Memory B cell (primary cell): ENCODE measurements around the gene SPATA18.
A peak's percentile ranks its signal among the peaks of the same experiment; 100 is the strongest.

ENCODE experiments used
- ATAC-seq: fragments of 150-1000 bp; cut with Tn5 transposase; 2 replicates; pipeline ENCODE4 v1.10.0; 2021; ENCODE audit warnings: low read depth, mild to moderate bottlenecking, moderate library complexity
- DNase-seq, 2 donors: peaks; one replicate each; pipeline ENCODE4 v3.0.0; 2022; ENCODE audit warnings: low spot score in 2 of 2
- H3K27ac Mint-ChIP-seq: one replicate; pipeline ENCODE4 v1.8.0; 2022; ENCODE audit warnings: mild to moderate bottlenecking, moderate library complexity, mixed read lengths
- H3K27me3 Mint-ChIP-seq: one replicate; pipeline ENCODE4 v1.8.0; 2022; ENCODE audit warnings: mixed read lengths
- H3K36me3 Mint-ChIP-seq: one replicate; pipeline ENCODE4 v1.8.0; 2022; ENCODE audit warnings: mild to moderate bottlenecking, mixed read lengths
- H3K4me1 Mint-ChIP-seq: one replicate; pipeline ENCODE4 v1.8.0; 2022; ENCODE audit warnings: mixed read lengths
- H3K4me3 Mint-ChIP-seq: one replicate; pipeline ENCODE4 v1.8.0; 2022; ENCODE audit warnings: mild to moderate bottlenecking, moderate library complexity, mixed read lengths
- H3K9me3 Mint-ChIP-seq: one replicate; pipeline ENCODE4 v1.8.0; 2022; ENCODE audit warnings: mixed read lengths

Gene SPATA18

DNA sequence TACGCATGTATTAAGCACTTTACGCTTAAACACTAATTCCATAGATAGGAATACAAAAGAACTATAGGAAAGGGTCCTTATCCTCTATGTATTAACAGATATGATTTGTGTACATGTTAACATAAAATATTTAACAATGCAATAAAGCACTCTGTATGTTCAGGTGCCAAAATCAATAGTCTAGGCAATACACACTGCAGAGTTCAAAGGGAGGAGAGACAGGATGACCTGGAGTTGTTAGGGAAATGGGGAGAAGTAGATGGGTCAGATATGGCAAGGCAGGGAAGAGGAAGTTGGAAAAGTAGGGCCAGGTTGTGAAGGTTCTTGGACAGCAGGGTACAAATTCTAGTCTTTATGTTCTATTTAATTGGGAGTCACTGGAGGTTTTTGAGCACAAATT, 15.9 kb upstream of the SPATA18 start:
- ATAC-seq (no peak), DNase-seq (no peak)
- Mint-ChIP-seq H3K27me3 (peaks cover 2% of the 10 kb centered on the region), H3K36me3 (no peaks in the 10 kb centered on the region), H3K4me3 (no peak overlapping the region), H3K4me1 (peaks cover 20% of the 10 kb centered on the region), H3K9me3 (no peaks in the 10 kb centered on the region), H3K27ac (no peak overlapping the region)

- Mint-ChIP-seq H3K9me3 (no peaks in the 10 kb centered on the region), H3K4me3 (peak overlapping the region; percentile 82), H3K27ac (peak overlapping the region; percentile 32), H3K4me1 (peaks cover 18% of the 10 kb centered on the region), H3K27me3 (peaks cover 4% of the 10 kb centered on the region), H3K36me3 (no peaks in the 10 kb centered on the region)
- ATAC-seq: no peak
- DNase-seq: no peak
Observed at GRCh38 chr4:52036886-52037530, 14.1 kb upstream of the SPATA18 start.

DNA sequence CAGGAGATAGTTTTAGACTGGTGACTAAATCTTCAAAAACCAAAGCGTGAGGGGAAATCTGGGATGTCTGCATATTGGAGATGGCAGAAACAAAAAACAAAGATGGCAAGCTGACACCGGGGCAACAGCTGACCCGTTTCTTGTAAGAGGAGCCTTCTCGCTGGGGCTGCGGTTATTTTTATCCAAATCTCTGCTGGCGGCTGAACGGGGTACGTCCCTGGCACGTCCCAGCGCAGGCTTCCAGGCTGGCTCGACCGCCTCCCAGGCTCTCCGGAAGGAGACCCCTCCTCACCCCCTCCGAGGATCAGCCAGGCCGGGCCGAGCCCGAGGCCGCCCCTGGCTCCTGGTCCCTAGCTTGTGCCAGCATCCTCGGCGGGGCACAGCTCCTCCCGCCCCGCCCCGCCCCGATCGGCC, 13.4 kb upstream of the SPATA18 start:
- Mint-ChIP-seq H3K9me3 (no peaks in the 10 kb centered on the region), H3K4me3 (peak overlapping the region; percentile 82), H3K4me1 (peaks cover 18% of the 10 kb centered on the region), H3K27ac (peak overlapping the region; percentile 32), H3K27me3 (peaks cover 8% of the 10 kb centered on the region), H3K36me3 (no peaks in the 10 kb centered on the region)
- DNase-seq (peak in 1 of 2 donors; percentile 23), ATAC-seq (peak; percentile 48)

GRCh38 chr4:52038103-52038912, 12.8 kb upstream of the SPATA18 start, which contains the start of gene SGCB:
Gene SGCB, minus strand, starts transcription at chr4:52038299. Its CDS starts 40 bp downstream, at chr4:52038259.
- Mint-ChIP-seq H3K27me3 (peaks cover 10% of the 10 kb centered on the region), H3K4me1 (peaks cover 18% of the 10 kb centered on the region), H3K36me3 (no peaks in the 10 kb centered on the region), H3K4me3 (peak within 1 kb of the TSS; percentile 82), H3K27ac (peak within 1 kb of the TSS; percentile 32), H3K9me3 (no peaks in the 10 kb centered on the region)
- DNase-seq: peak; percentile 56 to 65
- peak; percentile 93 for ATAC-seq

GRCh38 chr4:52045028-52045427, 6.1 kb upstream of the SPATA18 start:
- no peaks in the 10 kb centered on the region for H3K36me3 Mint-ChIP-seq
- peaks cover 22% of the 10 kb centered on the region for H3K27me3 Mint-ChIP-seq
- no peak for ATAC-seq
- no peaks in the 10 kb centered on the region for H3K4me1 Mint-ChIP-seq
- H3K9me3 Mint-ChIP-seq: no peaks in the 10 kb centered on the region
- DNase-seq: no peak
- no peak overlapping the region for H3K27ac Mint-ChIP-seq
- H3K4me3 Mint-ChIP-seq: no peak overlapping the region

DNA sequence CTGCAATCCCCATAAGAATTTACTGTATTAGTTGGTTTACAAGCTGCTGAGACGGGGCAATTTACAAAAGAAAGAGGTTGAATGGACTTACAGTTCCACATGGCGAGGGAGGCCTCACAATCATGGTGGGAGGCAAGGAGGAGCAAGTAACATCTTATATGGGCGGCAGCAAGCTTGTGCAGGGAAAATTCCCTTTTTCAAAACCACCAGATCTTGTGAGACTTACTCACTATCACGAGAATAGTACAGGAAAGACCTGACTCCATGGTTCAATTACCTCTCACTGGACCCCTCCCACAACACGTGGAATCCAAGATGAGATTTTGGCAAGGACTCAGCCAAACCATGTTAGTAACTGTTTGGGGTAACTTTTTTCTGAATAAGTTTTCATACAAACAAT, 1.8 kb upstream of the SPATA18 start:
- Mint-ChIP-seq H3K9me3 (no peaks in the 10 kb centered on the region), H3K4me3 (no peak overlapping the region), H3K4me1 (peaks cover 17% of the 10 kb centered on the region), H3K27ac (no peak overlapping the region), H3K36me3 (no peaks in the 10 kb centered on the region), H3K27me3 (peaks cover 23% of the 10 kb centered on the region)
- ATAC-seq: no peak
- DNase-seq: no peak

- peak overlapping the region; percentile 77 for H3K4me3 Mint-ChIP-seq
- DNase-seq (no peak), ATAC-seq (peak; percentile 37)
- no peaks in the 10 kb centered on the region for H3K9me3 Mint-ChIP-seq
- H3K36me3 Mint-ChIP-seq: no peaks in the 10 kb centered on the region
- H3K27me3 Mint-ChIP-seq: peaks cover 22% of the 10 kb centered on the region
- no peak overlapping the region for H3K27ac Mint-ChIP-seq
- peaks cover 17% of the 10 kb centered on the region for H3K4me1 Mint-ChIP-seq
Observed at GRCh38 chr4:52051615-52052474, 741 bp downstream of the SPATA18 start.

DNA sequence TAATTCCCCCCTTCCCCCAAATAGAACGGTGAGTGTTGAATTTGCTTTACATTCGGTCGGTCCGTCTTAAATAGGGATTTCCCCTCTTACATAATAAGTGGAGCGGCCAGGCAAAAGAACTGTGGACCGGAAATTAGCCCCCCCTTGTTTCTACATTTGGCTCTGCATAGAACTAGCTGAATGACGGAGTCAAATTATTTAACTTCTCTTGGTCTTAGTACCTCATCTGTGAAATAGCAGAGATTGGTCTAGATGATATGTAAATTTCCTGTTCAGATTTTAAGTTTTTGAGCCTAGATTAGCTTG, 1.3 kb downstream of the SPATA18 start:
- Mint-ChIP-seq H3K27me3 (peaks cover 19% of the 10 kb centered on the region), H3K9me3 (no peaks in the 10 kb centered on the region), H3K27ac (no peak overlapping the region), H3K36me3 (no peaks in the 10 kb centered on the region), H3K4me3 (peak overlapping the region; percentile 77), H3K4me1 (peaks cover 17% of the 10 kb centered on the region)
- DNase-seq (no peak), ATAC-seq (peak; percentile 60)

DNA sequence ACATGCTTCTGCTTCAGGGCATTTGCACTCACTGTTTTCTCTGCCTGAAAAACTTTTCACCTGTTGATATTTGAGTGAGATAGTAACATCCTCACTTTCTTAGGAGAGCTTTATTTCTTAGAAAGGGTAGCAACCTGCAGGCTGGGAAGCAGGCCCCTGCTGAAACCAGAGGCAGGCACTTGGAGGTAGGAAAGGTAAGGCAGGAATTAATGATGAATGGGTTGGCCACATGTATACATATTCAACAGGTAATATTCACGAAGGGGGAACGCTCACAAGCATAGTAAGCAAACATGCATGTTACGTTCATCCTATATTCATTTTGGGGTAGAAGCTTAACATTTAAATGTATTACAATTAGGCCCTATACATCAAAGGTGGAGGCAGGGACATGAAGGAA, 3.1 kb downstream of the SPATA18 start:
- DNase-seq (no peak), ATAC-seq (no peak)
- Mint-ChIP-seq H3K27ac (no peak overlapping the region), H3K4me3 (no peak overlapping the region), H3K27me3 (peaks cover 17% of the 10 kb centered on the region), H3K4me1 (peaks cover 17% of the 10 kb centered on the region), H3K36me3 (no peaks in the 10 kb centered on the region), H3K9me3 (no peaks in the 10 kb centered on the region)

DNA sequence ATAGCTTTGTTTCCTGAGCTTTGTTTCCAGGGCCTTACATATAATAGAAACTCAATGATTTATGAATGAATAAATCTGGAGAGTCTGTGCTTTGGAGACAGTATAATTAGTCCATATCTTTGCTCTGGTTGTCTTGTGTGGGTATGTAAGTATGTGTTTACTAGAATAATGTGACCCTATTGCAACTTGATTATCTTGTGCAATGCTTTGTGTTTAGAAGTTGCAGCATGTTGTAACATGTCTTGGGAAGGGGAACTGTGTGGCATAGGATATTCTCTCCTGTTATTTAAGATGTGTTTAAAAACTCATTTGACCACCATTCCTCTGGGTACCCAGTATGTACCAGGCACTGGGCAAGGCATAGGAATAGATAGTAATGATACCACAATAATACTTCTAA, 6.1 kb downstream of the SPATA18 start:
- ATAC-seq (no peak), DNase-seq (no peak)
- Mint-ChIP-seq H3K4me1 (peaks cover 8% of the 10 kb centered on the region), H3K4me3 (no peak overlapping the region), H3K9me3 (no peaks in the 10 kb centered on the region), H3K36me3 (no peaks in the 10 kb centered on the region), H3K27me3 (peaks cover 18% of the 10 kb centered on the region), H3K27ac (no peak overlapping the region)

GRCh38 chr4:52058275-52058674, 7.2 kb downstream of the SPATA18 start:
- ATAC-seq (no peak), DNase-seq (no peak)
- Mint-ChIP-seq H3K36me3 (no peaks in the 10 kb centered on the region), H3K4me1 (peaks cover 1% of the 10 kb centered on the region), H3K27ac (no peak overlapping the region), H3K9me3 (no peaks in the 10 kb centered on the region), H3K4me3 (no peak overlapping the region), H3K27me3 (peaks cover 13% of the 10 kb centered on the region)

DNA sequence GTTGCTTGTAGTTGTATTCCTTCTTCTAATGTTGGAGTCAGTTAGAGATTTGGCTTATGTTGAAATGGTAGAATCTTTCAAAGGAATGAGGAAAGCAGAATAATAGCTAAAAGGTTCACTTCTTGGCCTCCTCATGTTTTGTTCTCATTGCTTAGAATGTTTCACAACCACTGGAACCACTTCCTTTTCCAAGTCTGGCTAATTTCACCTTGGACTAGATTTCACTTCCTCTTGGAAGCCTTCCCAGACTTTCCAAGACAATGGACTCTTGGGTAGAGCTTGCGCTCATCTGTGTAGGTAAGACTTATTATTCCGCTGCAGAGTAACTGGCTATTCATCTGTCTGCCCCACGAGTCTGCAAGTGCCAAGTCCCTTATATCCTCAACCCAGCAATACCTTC, 8.3 kb downstream of the SPATA18 start:
- no peak for ATAC-seq
- Mint-ChIP-seq H3K36me3 (no peaks in the 10 kb centered on the region), H3K27ac (no peak overlapping the region), H3K4me1 (no peaks in the 10 kb centered on the region), H3K9me3 (no peaks in the 10 kb centered on the region), H3K4me3 (no peak overlapping the region), H3K27me3 (peaks cover 7% of the 10 kb centered on the region)
- DNase-seq: no peak

- Mint-ChIP-seq H3K27ac (no peak overlapping the region), H3K4me1 (no peaks in the 10 kb centered on the region), H3K27me3 (peaks cover 10% of the 10 kb centered on the region)
Observed at GRCh38 chr4:52069571-52069970, 18.5 kb downstream of the SPATA18 start.

More at GRCh38 chr4:52069571-52069970, 18.5 kb downstream of the SPATA18 start:
- DNase-seq: no peak
- no peaks in the 10 kb centered on the region for H3K36me3 Mint-ChIP-seq
- H3K9me3 Mint-ChIP-seq: peaks cover 3% of the 10 kb centered on the region
- no peak overlapping the region for H3K4me3 Mint-ChIP-seq
- ATAC-seq: no peak
